Mesendoderm (in vitro differentiated cells): Measurements from ENCODE around the gene ACBD3.
A peak's percentile ranks its signal among the peaks of the same experiment; 100 is the strongest.
"Not testable (repeated sequence)": the region's sequence is repeated elsewhere in the genome, so short reads cannot be mapped to it uniquely, and the experiment has no call there.

Source experiments
- DNase-seq: peaks from one replicate; pipeline ENCODE4 v3.0.0; 2013
- H2AK5ac ChIP-seq: 2 replicates; pipeline ENCODE4 v1.6.1; 2013; ENCODE audit warnings: low read length, inconsistent platforms
- H2BK120ac ChIP-seq: 2 replicates; pipeline ENCODE4 v1.6.1; 2013; ENCODE audit warnings: low read depth, mild to moderate bottlenecking, low read length, moderate library complexity, mixed read lengths
- H2BK15ac ChIP-seq: replicated peaks from 2 replicates; pipeline ENCODE4 v1.6.1; 2013; ENCODE audit warnings: low read depth, mild to moderate bottlenecking, moderate library complexity
- H2BK5ac ChIP-seq: 2 replicates; pipeline ENCODE4 v1.6.1; 2013; ENCODE audit warnings: low read length, inconsistent platforms
- H3K18ac ChIP-seq: 2 replicates; pipeline ENCODE4 v1.6.1; 2013; ENCODE audit warnings: mild to moderate bottlenecking, low read length, mixed read lengths
- H3K23ac ChIP-seq: one replicate; pipeline ENCODE4 v1.6.1; 2013; ENCODE audit warnings: low read length
- H3K27ac ChIP-seq: 2 replicates; pipeline ENCODE4 v1.5.1; 2013; ENCODE audit warnings: low read depth, mild to moderate bottlenecking, inconsistent platforms, low read length, moderate library complexity
- H3K27me3 ChIP-seq: 2 replicates; pipeline ENCODE4 v1.6.1; 2013; ENCODE audit warnings: low read length, control low read depth, mild to moderate bottlenecking, inconsistent platforms; ENCODE audit not compliant: insufficient read depth, poor library complexity
- H3K36me3 ChIP-seq: 2 replicates; pipeline ENCODE4 v1.6.1; 2013; ENCODE audit warnings: low read length, inconsistent platforms; ENCODE audit not compliant: control insufficient read depth, insufficient read depth
- H3K4ac ChIP-seq: one replicate; pipeline ENCODE4 v1.6.1; 2013; ENCODE audit warnings: low read depth, mild to moderate bottlenecking, low read length, moderate library complexity
- H3K4me1 ChIP-seq: 2 replicates; pipeline ENCODE4 v1.6.1; 2013; ENCODE audit warnings: low read depth, low read length, inconsistent platforms; ENCODE audit not compliant: control insufficient read depth
- H3K4me2 ChIP-seq: 2 replicates; pipeline ENCODE4 v1.6.1; 2013; ENCODE audit warnings: low read length
- H3K4me3 ChIP-seq: 2 replicates; pipeline ENCODE4 v1.5.1; 2013; ENCODE audit warnings: mild to moderate bottlenecking, low read length
- H3K56ac ChIP-seq: one replicate; pipeline ENCODE4 v1.6.1; 2013; ENCODE audit warnings: low read length
- H3K79me1 ChIP-seq: 2 replicates; pipeline ENCODE4 v1.6.1; 2013; ENCODE audit warnings: low read length, inconsistent platforms
- H3K79me2 ChIP-seq: 2 replicates; pipeline ENCODE4 v1.6.1; 2013; ENCODE audit warnings: mild to moderate bottlenecking, low read length; ENCODE audit not compliant: control insufficient read depth, insufficient read depth
- H3K9ac ChIP-seq: 2 replicates; pipeline ENCODE4 v1.6.1; 2013; ENCODE audit warnings: low read length, inconsistent platforms
- H4K5ac ChIP-seq: one replicate; pipeline ENCODE4 v1.6.1; 2013; ENCODE audit warnings: low read length
- H4K8ac ChIP-seq: one replicate; pipeline ENCODE4 v1.6.1; 2013; ENCODE audit warnings: low read depth, mild to moderate bottlenecking, control low read depth, low read length, moderate library complexity
- WGBS: extraction: QIAGEN DNeasy Blood & Tissue Kit; methylation state at CpG from one replicate; pipeline ENCODE4 v1.1.7; 2013; ENCODE audit warnings: low lambda C conversion rate, missing lambda C conversion rate; ENCODE audit not compliant: insufficient coverage; ENCODE audit errors: extremely low coverage; 5-methylcytosine and 5-hydroxymethylcytosine counted together

ACBD3 gene

GRCh38 chr1:226207048-226207447 is 20.5 kb upstream of the ACBD3 start:
- Histone ChIP-seq H3K79me1 (no peaks in the 10 kb centered on the region), H2BK5ac (no peak overlapping the region), H2BK15ac (no peak overlapping the region), H3K4ac (no peak overlapping the region), H3K36me3 (no peaks in the 10 kb centered on the region), H2AK5ac (peak overlapping the region; percentile 99), H2BK120ac (no peak overlapping the region), H3K23ac (no peak overlapping the region), H3K4me1 (peaks cover 14% of the 10 kb centered on the region), H3K27ac (no peak overlapping the region), H3K56ac (no peak overlapping the region), H3K9ac (no peak overlapping the region), H4K8ac (no peak overlapping the region), H3K79me2 (no peaks in the 10 kb centered on the region), H3K18ac (no peak overlapping the region), H3K27me3 (no peaks in the 10 kb centered on the region), H3K4me3 (no peak overlapping the region), H3K4me2 (no peak overlapping the region), H4K5ac (no peak overlapping the region)
- WGBS = no CpG with 5 or more reads among the region's 5 CpGs
- DNase-seq = no peak

- Histone ChIP-seq H2BK120ac (no peak overlapping the region), H3K79me1 (no peaks in the 10 kb centered on the region), H4K8ac (no peak overlapping the region), H3K9ac (no peak overlapping the region), H3K18ac (peak overlapping the region; percentile 13), H3K79me2 (no peaks in the 10 kb centered on the region), H3K4me3 (no peak overlapping the region), H3K36me3 (no peaks in the 10 kb centered on the region), H2BK15ac (no peak overlapping the region), H4K5ac (no peak overlapping the region), H3K4me1 (no peaks in the 10 kb centered on the region), H3K23ac (no peak overlapping the region), H3K4me2 (no peak overlapping the region), H3K27me3 (no peaks in the 10 kb centered on the region), H3K56ac (no peak overlapping the region), H3K27ac (no peak overlapping the region), H2AK5ac (no peak overlapping the region), H2BK5ac (peak overlapping the region; percentile 25), H3K4ac (no peak overlapping the region)
- no peak for DNase-seq
Observed at GRCh38 chr1:226204198-226204597, 17.7 kb upstream of the ACBD3 start.

GRCh38 chr1:226203655-226204054 is 17.1 kb upstream of the ACBD3 start:
- no CpG with 5 or more reads among the region's 4 CpGs for WGBS

GRCh38 chr1:226203240-226203639 is 16.7 kb upstream of the ACBD3 start:
- H3K79me1 ChIP-seq = no peaks in the 10 kb centered on the region
- H2AK5ac ChIP-seq = no peak overlapping the region
- no peak overlapping the region for H3K56ac ChIP-seq
- no peaks in the 10 kb centered on the region for H3K79me2 ChIP-seq
- no peaks in the 10 kb centered on the region for H3K27me3 ChIP-seq
- no peak overlapping the region for H3K23ac ChIP-seq
- H3K9ac ChIP-seq = no peak overlapping the region
- no peak overlapping the region for H2BK15ac ChIP-seq
- no peak overlapping the region for H4K5ac ChIP-seq
- H3K4ac ChIP-seq = no peak overlapping the region
- DNase-seq = no peak
- peak overlapping the region; percentile 60 for H3K18ac ChIP-seq
- no peak overlapping the region for H4K8ac ChIP-seq
- H3K4me1 ChIP-seq = no peaks in the 10 kb centered on the region
- H3K36me3 ChIP-seq = no peaks in the 10 kb centered on the region
- H2BK5ac ChIP-seq = no peak overlapping the region
- WGBS = no CpG with 5 or more reads among the region's 1 CpG
- no peak overlapping the region for H3K4me3 ChIP-seq
- no peak overlapping the region for H3K4me2 ChIP-seq
- H2BK120ac ChIP-seq = no peak overlapping the region
- H3K27ac ChIP-seq = no peak overlapping the region

More at GRCh38 chr1:226203655-226204054, 17.1 kb upstream of the ACBD3 start:
- Histone ChIP-seq H3K36me3 (no peaks in the 10 kb centered on the region), H3K56ac (no peak overlapping the region), H3K4me1 (no peaks in the 10 kb centered on the region), H3K79me2 (no peaks in the 10 kb centered on the region), H3K18ac (peak overlapping the region; percentile 13), H3K27ac (no peak overlapping the region), H2BK15ac (no peak overlapping the region), H2BK5ac (no peak overlapping the region), H3K23ac (no peak overlapping the region), H2BK120ac (no peak overlapping the region), H4K8ac (no peak overlapping the region), H3K9ac (no peak overlapping the region), H3K4ac (peak overlapping the region; percentile 17), H3K4me2 (no peak overlapping the region), H3K79me1 (no peaks in the 10 kb centered on the region), H3K4me3 (no peak overlapping the region), H2AK5ac (no peak overlapping the region), H3K27me3 (no peaks in the 10 kb centered on the region), H4K5ac (no peak overlapping the region)
- DNase-seq = peak; percentile 81

GRCh38 chr1:226202666-226203065 is 16.1 kb upstream of the ACBD3 start:
- Histone ChIP-seq H3K18ac (peak overlapping the region; percentile 60), H2BK120ac (peak overlapping the region; percentile 83), H3K4ac (peak overlapping the region; percentile 50), H2BK15ac (peak overlapping the region; percentile 60)
- H3K27ac ChIP-seq, H3K27me3 ChIP-seq, H3K56ac ChIP-seq, H3K9ac ChIP-seq, H3K79me1 ChIP-seq, H4K8ac ChIP-seq, H2BK5ac ChIP-seq, H3K4me3 ChIP-seq, H3K4me1 ChIP-seq, H3K36me3 ChIP-seq, H3K23ac ChIP-seq, H2AK5ac ChIP-seq, H3K79me2 ChIP-seq, H3K4me2 ChIP-seq, DNase-seq, H4K5ac ChIP-seq: not testable (repeated sequence)
- no CpG with 5 or more reads among the region's 6 CpGs for WGBS

GRCh38 chr1:226202246-226202645 is 15.7 kb upstream of the ACBD3 start:
- no peaks in the 10 kb centered on the region for H3K4me1 ChIP-seq
- no peak overlapping the region for H4K8ac ChIP-seq
- no peak overlapping the region for H4K5ac ChIP-seq
- no peak overlapping the region for H3K4me3 ChIP-seq
- no peak overlapping the region for H3K18ac ChIP-seq
- no peak overlapping the region for H2BK120ac ChIP-seq
- peak overlapping the region; percentile 32 for H3K56ac ChIP-seq
- no peak overlapping the region for H3K4me2 ChIP-seq
- no peaks in the 10 kb centered on the region for H3K79me2 ChIP-seq
- H3K36me3 ChIP-seq = no peaks in the 10 kb centered on the region
- no peak overlapping the region for H2BK5ac ChIP-seq
- peak overlapping the region; percentile 50 for H3K4ac ChIP-seq
- no peak for DNase-seq
- WGBS = no CpG with 5 or more reads among the region's 3 CpGs
- H3K27ac ChIP-seq = no peak overlapping the region
- no peak overlapping the region for H3K9ac ChIP-seq
- no peak overlapping the region for H3K23ac ChIP-seq
- no peak overlapping the region for H2AK5ac ChIP-seq
- no peaks in the 10 kb centered on the region for H3K27me3 ChIP-seq
- no peaks in the 10 kb centered on the region for H3K79me1 ChIP-seq
- peak overlapping the region; percentile 60 for H2BK15ac ChIP-seq
